Glomerular visceral epithelial cell (primary cell): Measurements from ENCODE around the gene DDI1.

ENCODE experiments used
- DNase-seq: peaks from one replicate; pipeline ENCODE4 v3.0.0-alpha.2; 2016; ENCODE audit errors: extremely low spot score

The DDI1 gene

GRCh38 chr11:104078245-104078644 lies 41.8 kb downstream of the DDI1 start:
- no peak for DNase-seq

- DNase-seq = no peak
These were observed 42.6 kb downstream of the DDI1 start for GRCh38 chr11:104078995-104079394.

GRCh38 chr11:104086621-104087020 lies 50.2 kb downstream of the DDI1 start:
- no peak for DNase-seq
